C4-2B (cell line): ENCODE results near the gene ZNF248.
A peak's percentile ranks its signal among the peaks of the same experiment; 100 is the strongest.

ENCODE experiments used
- H3K27ac ChIP-seq: fragments of 450-650 bp; 2 replicates; pipeline ENCODE4 v1.5.1; 2017
- CTCF ChIP-seq: fragments of 450-650 bp; conservative IDR thresholded peaks from 2 replicates; pipeline ENCODE4 v1.5.1; 2017; ENCODE audit warnings: mild to moderate bottlenecking
- ZFX ChIP-seq: fragments of 450-650 bp; IDR thresholded peaks from 2 replicates; pipeline ENCODE4 v1.6.1; 2017

The ZNF248 gene

GRCh38 chr10:37794305-37794976, 63.0 kb downstream of the ZNF248 start:
- H3K27ac ChIP-seq, result no peak overlapping the region
- no peak for TF ChIP-seq CTCF
- no peak for TF ChIP-seq ZFX

- H3K27ac ChIP-seq, result peak overlapping the region; percentile 92
- TF ChIP-seq CTCF, result no peak
- no peak for TF ChIP-seq ZFX
These were observed 67.8 kb downstream of the ZNF248 start for GRCh38 chr10:37789590-37789989.

GRCh38 chr10:37784678-37785077, 72.7 kb downstream of the ZNF248 start:
- H3K27ac ChIP-seq, result no peak overlapping the region
- TF ChIP-seq ZFX (no peak), CTCF (no peak)

GRCh38 chr10:37780536-37780935, 76.9 kb downstream of the ZNF248 start:
- no peak overlapping the region for H3K27ac ChIP-seq
- TF ChIP-seq ZFX (no peak), CTCF (no peak)

- H3K27ac ChIP-seq, result no peak overlapping the region
- TF ChIP-seq CTCF, result no peak
- TF ChIP-seq ZFX, result no peak
These were observed 80.4 kb downstream of the ZNF248 start for GRCh38 chr10:37777056-37777455.

GRCh38 chr10:37775612-37776011, 81.8 kb downstream of the ZNF248 start:
- no peak overlapping the region for H3K27ac ChIP-seq
- no peak for TF ChIP-seq CTCF
- no peak for TF ChIP-seq ZFX

- no peak for TF ChIP-seq CTCF
- no peak for TF ChIP-seq ZFX
- H3K27ac ChIP-seq, result no peak overlapping the region
These were observed 83.1 kb downstream of the ZNF248 start for GRCh38 chr10:37774351-37774750.
